ENCODE data around the gene BCAN.

Gene BCAN

GRCh38 chr1:156675210-156676113 lies 33.5 kb downstream of the BCAN start:
- H3K27ac ChIP-seq, result no peak overlapping the region
- no peak for TF ChIP-seq CTCF (conservative IDR thresholded peaks at IDR 0.05)
- no peak for TF ChIP-seq ZFX (IDR thresholded peaks at IDR 0.05)

GRCh38 chr1:156676114-156676819 lies 34.4 kb downstream of the BCAN start:
- 0 out of 2 replicates have a peak, but pooled peaks have one; percentile 33 for TF ChIP-seq ZFX (IDR thresholded peaks at IDR 0.05)
- no peak for TF ChIP-seq CTCF (conservative IDR thresholded peaks at IDR 0.05)
- peak overlapping the region; percentile 26; the same call in 1 of the 2 replicates for H3K27ac ChIP-seq

DNA sequence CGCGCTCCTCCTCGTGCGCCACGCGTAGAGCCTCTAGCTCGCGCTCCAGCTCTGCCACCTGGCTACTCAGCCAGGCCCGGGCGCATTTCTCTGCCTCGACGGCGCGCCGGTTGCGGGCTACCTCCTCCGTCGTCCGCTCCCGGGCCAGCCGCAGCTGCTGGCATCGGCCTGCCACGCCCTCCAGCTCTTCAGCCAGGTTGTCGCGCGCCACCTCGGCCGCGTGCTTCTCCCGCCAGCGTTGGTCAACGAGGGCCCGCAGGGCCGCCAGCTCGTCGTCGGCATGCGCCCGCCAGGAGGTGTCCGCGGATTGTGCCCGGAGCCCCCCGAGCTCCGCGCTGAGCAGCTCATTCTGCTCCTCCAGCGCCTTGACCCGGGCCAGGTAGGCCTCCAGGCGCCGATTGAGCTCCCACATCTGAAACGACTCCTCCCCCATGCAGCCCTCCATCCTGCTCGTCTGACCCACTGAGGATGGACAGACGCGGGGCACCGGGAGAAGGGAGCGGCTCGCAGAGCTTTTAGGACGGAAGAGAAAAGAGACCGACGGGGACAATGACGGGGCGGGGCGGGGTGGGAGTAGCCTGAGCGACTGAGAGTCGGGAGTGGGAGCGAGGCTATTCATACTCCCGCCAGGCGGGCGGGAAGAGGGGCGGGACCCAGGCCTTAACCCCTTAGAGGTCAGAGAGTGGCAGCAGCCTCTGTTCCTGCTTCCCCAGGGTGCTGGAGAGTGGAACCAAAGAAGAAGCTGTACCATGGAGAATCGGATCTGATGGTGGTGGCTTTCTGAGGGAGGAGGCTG lies 35.1 kb downstream of the BCAN start, which contains the start of gene NES:
TSS of gene NES (minus strand) at position 588 of the 796 bp plus-strand sequence. CDS start at position 445, 143 bp downstream.
- TF ChIP-seq ZFX (IDR thresholded peaks at IDR 0.05) (no peak), CTCF (conservative IDR thresholded peaks at IDR 0.05) (no peak)
- peak within 1 kb of the TSS; percentile 26; the same call in 1 of the 2 replicates for H3K27ac ChIP-seq

GRCh38 chr1:156677616-156678596 lies 36.0 kb downstream of the BCAN start:
- peak; percentile 94 for TF ChIP-seq CTCF (conservative IDR thresholded peaks at IDR 0.05)
- TF ChIP-seq ZFX (IDR thresholded peaks at IDR 0.05), result no peak
- no peak overlapping the region for H3K27ac ChIP-seq

GRCh38 chr1:156680056-156680455 lies 38.1 kb downstream of the BCAN start:
- H3K27ac ChIP-seq, result no peak overlapping the region
- TF ChIP-seq ZFX (IDR thresholded peaks at IDR 0.05), result no peak
- no peak for TF ChIP-seq CTCF (conservative IDR thresholded peaks at IDR 0.05)
